H9 (cell line): ENCODE results near the gene IGF2BP3. TPM values are rescaled to one million over a fixed set of nuclear protein-coding genes. Genes with fewer than 3 reads are reported as not detected.

Experiments used
- DNase-seq: peaks from one replicate; pipeline ENCODE4 v3.0.0-alpha.2; 2017
- H2AFZ ChIP-seq: one replicate; pipeline ENCODE4 v1.6.1; 2013; ENCODE audit warnings: mild to moderate bottlenecking, low read length, control low read depth, moderate library complexity
- H2AK5ac ChIP-seq: 2 replicates; pipeline ENCODE4 v1.6.1; 2013; ENCODE audit warnings: low read length, control low read depth, mixed read lengths; ENCODE audit not compliant: insufficient read length
- H2BK120ac ChIP-seq: one replicate; pipeline ENCODE4 v1.6.1; 2013; ENCODE audit warnings: low read depth, mild to moderate bottlenecking, low read length, control low read depth, inconsistent platforms; ENCODE audit not compliant: poor library complexity, severe bottlenecking
- H2BK12ac ChIP-seq: 2 replicates; pipeline ENCODE4 v1.6.1; 2013; ENCODE audit warnings: low read length, control low read depth, mixed read lengths, low read depth; ENCODE audit not compliant: insufficient read length
- H2BK15ac ChIP-seq: 2 replicates; pipeline ENCODE4 v1.6.1; 2013; ENCODE audit warnings: low read depth, low read length, control low read depth
- H2BK20ac ChIP-seq: one replicate; pipeline ENCODE4 v1.6.1; 2013; ENCODE audit warnings: low read depth, mild to moderate bottlenecking, low read length, control low read depth, inconsistent platforms; ENCODE audit not compliant: poor library complexity, severe bottlenecking
- H2BK5ac ChIP-seq: 2 replicates; pipeline ENCODE4 v1.6.1; 2013; ENCODE audit warnings: low read length, control low read depth, mixed read lengths; ENCODE audit not compliant: insufficient read length
- H3K14ac ChIP-seq: 2 replicates; pipeline ENCODE4 v1.6.1; 2013; ENCODE audit warnings: low read length, control low read depth; ENCODE audit not compliant: insufficient read depth
- H3K18ac ChIP-seq: 2 replicates; pipeline ENCODE4 v1.6.1; 2013; ENCODE audit warnings: low read depth, mild to moderate bottlenecking, mixed read lengths, low read length, control low read depth; ENCODE audit not compliant: insufficient read length
- H3K23ac ChIP-seq: 2 replicates; pipeline ENCODE4 v1.6.1; 2013; ENCODE audit warnings: low read length, control low read depth, mixed read lengths, low read depth; ENCODE audit not compliant: insufficient read length
- H3K23me2 ChIP-seq: 2 replicates; pipeline ENCODE4 v1.6.1; 2013; ENCODE audit warnings: low read depth, mild to moderate bottlenecking, mixed read lengths, low read length, control low read depth; ENCODE audit not compliant: insufficient read length, poor library complexity, severe bottlenecking
- H3K27ac ChIP-seq: 2 replicates; pipeline ENCODE4 v1.5.1; 2013; ENCODE audit warnings: low read length, control low read depth, mixed read lengths, low read depth; ENCODE audit not compliant: insufficient read length
- H3K27me3 ChIP-seq: 2 replicates; pipeline ENCODE4 v1.6.1; 2013; ENCODE audit warnings: low read length, control low read depth, inconsistent platforms; ENCODE audit not compliant: insufficient read depth
- H3K4ac ChIP-seq: 2 replicates; pipeline ENCODE4 v1.6.1; 2013; ENCODE audit warnings: low read depth, mild to moderate bottlenecking, control low read depth, inconsistent platforms, low read length, moderate library complexity
- H3K4me1 ChIP-seq: 2 replicates; pipeline ENCODE4 v1.6.1; 2013; ENCODE audit warnings: low read length, control low read depth, inconsistent platforms; ENCODE audit not compliant: insufficient read depth
- H3K4me2 ChIP-seq: 2 replicates; pipeline ENCODE4 v1.6.1; 2013; ENCODE audit warnings: low read length, control low read depth, mixed read lengths; ENCODE audit not compliant: insufficient read length, insufficient read depth
- H3K56ac ChIP-seq: 2 replicates; pipeline ENCODE4 v1.6.1; 2013; ENCODE audit warnings: low read depth, mild to moderate bottlenecking, mixed read lengths, low read length, control low read depth; ENCODE audit not compliant: insufficient read length
- H3K79me1 ChIP-seq: 2 replicates; pipeline ENCODE4 v1.6.1; 2013; ENCODE audit warnings: low read depth, mild to moderate bottlenecking, moderate library complexity, low read length, control low read depth, inconsistent platforms; ENCODE audit not compliant: insufficient read depth, poor library complexity, severe bottlenecking
- H3K79me2 ChIP-seq: 2 replicates; pipeline ENCODE4 v1.6.1; 2013; ENCODE audit warnings: low read length, control low read depth, inconsistent platforms; ENCODE audit not compliant: insufficient read depth
- H3K9ac ChIP-seq: 2 replicates; pipeline ENCODE4 v1.6.1; 2013; ENCODE audit warnings: low read length, control low read depth, mixed read lengths; ENCODE audit not compliant: insufficient read length; ENCODE audit errors: extremely low read depth
- H3K9me3 ChIP-seq: one replicate; pipeline ENCODE4 v1.6.1; 2013; ENCODE audit warnings: low read depth, low read length, inconsistent platforms; ENCODE audit not compliant: control insufficient read depth
- H3T11ph ChIP-seq: one replicate; pipeline ENCODE4 v1.6.1; 2013; ENCODE audit warnings: mild to moderate bottlenecking, low read length, control low read depth, inconsistent platforms
- H4K20me1 ChIP-seq: one replicate; pipeline ENCODE4 v1.6.1; 2013; ENCODE audit not compliant: control insufficient read depth, insufficient read length, insufficient read depth
- H4K5ac ChIP-seq: 2 replicates; pipeline ENCODE4 v1.6.1; 2013; ENCODE audit warnings: low read depth, mild to moderate bottlenecking, mixed read lengths, low read length, control low read depth; ENCODE audit not compliant: insufficient read length
- H4K8ac ChIP-seq: replicated peaks from 2 replicates; pipeline ENCODE4 v1.6.1; 2013; ENCODE audit warnings: low read length, control low read depth, mixed read lengths, low read depth; ENCODE audit not compliant: insufficient read length
- H4K91ac ChIP-seq: 2 replicates; pipeline ENCODE4 v1.6.1; 2013; ENCODE audit warnings: low read depth, mild to moderate bottlenecking, moderate library complexity, mixed read lengths, low read length, control low read depth; ENCODE audit not compliant: insufficient read length
- H3K27ac Mint-ChIP-seq, 3 experiments: 2 replicates in 2 of 3; 3 replicates in 1 of 3; pipeline ENCODE4 v1.8.0; 2020 to 2021; ENCODE audit warnings: mixed read lengths in 3 of 3, mild to moderate bottlenecking in 1 of 3, moderate library complexity in 1 of 3
- H3K27me3 Mint-ChIP-seq: 2 replicates; pipeline ENCODE4 v1.8.0; 2021; ENCODE audit warnings: low read depth, mild to moderate bottlenecking, moderate library complexity, mixed read lengths
- H3K36me3 Mint-ChIP-seq, 3 experiments: 2 replicates in 2 of 3; 3 replicates in 1 of 3; pipeline ENCODE4 v1.8.0; 2020 to 2021; ENCODE audit warnings: low read depth in 3 of 3, mixed read lengths in 3 of 3; ENCODE audit not compliant: insufficient read depth in 1 of 3
- H3K4me1 Mint-ChIP-seq, 2 experiments: 2 replicates each; pipeline ENCODE4 v1.8.0; 2020; ENCODE audit warnings: mixed read lengths in 2 of 2
- H3K4me3 Mint-ChIP-seq, 2 experiments: 2 replicates in 1 of 2; 3 replicates in 1 of 2; pipeline ENCODE4 v1.8.0; 2020 to 2021; ENCODE audit warnings: mild to moderate bottlenecking in 2 of 2, mixed read lengths in 2 of 2, moderate library complexity in 1 of 2
- H3K9me3 Mint-ChIP-seq, 2 experiments: 2 replicates in 1 of 2; 3 replicates in 1 of 2; pipeline ENCODE4 v1.8.0; 2020; ENCODE audit warnings: mild to moderate bottlenecking in 2 of 2, mixed read lengths in 2 of 2, moderate library complexity in 1 of 2
- CTCF ChIP-seq: fragments of 200-600 bp; sonication (generic); conservative IDR thresholded peaks from 3 replicates; pipeline ENCODE4 v1.8.0; 2021; ENCODE audit warnings: antibody characterized with exemption, mild to moderate bottlenecking
- WGBS: extraction: QIAGEN DNeasy Blood & Tissue Kit; methylation state at CpG from one replicate; pipeline ENCODE4 v1.1.7; 2013; ENCODE audit warnings: missing lambda C conversion rate, low lambda C conversion rate, mixed read lengths; ENCODE audit not compliant: insufficient read length; ENCODE audit errors: extremely low coverage; 5-methylcytosine and 5-hydroxymethylcytosine counted together
- total RNA-seq: library from RNA; stranded (reverse); gene quantifications from 2 replicates; pipeline ENCODE4 v1.2.1, GENCODE V29; 2021

Gene IGF2BP3
- total RNA-seq, 1 experiment from 2014 or later = 197 TPM

GRCh38 chr7:23385140-23385539 lies 85.2 kb downstream of the IGF2BP3 start:
- Histone ChIP-seq H3K9me3 (no peaks in the 10 kb centered on the region), H3K23ac (no peak overlapping the region)
- no peak for DNase-seq

More at GRCh38 chr7:23385140-23385539, 85.2 kb downstream of the IGF2BP3 start:
- Histone ChIP-seq H2AFZ (no peak overlapping the region), H3K79me2 (peaks cover 6% of the 10 kb centered on the region; the same call in 1 of the 2 replicates), H3K18ac (no peak overlapping the region), H2BK20ac (no peak overlapping the region), H3K56ac (no peak overlapping the region), H2BK120ac (no peak overlapping the region), H3K4me1 (no peaks in the 10 kb centered on the region), H3T11ph (no peak overlapping the region), H4K8ac (no peak overlapping the region), H2BK15ac (no peak overlapping the region), H3K27ac (no peak overlapping the region), H2AK5ac (no peak overlapping the region), H4K91ac (no peak overlapping the region), H3K9ac (no peak overlapping the region), H3K27me3 (no peaks in the 10 kb centered on the region), H2BK12ac (no peak overlapping the region), H3K23me2 (no peaks in the 10 kb centered on the region), H3K14ac (no peak overlapping the region), H2BK5ac (no peak overlapping the region), H3K4ac (no peak overlapping the region), H3K4me2 (no peak overlapping the region), H4K20me1 (no peaks in the 10 kb centered on the region), H3K79me1 (peaks cover 15% of the 10 kb centered on the region), H4K5ac (no peak overlapping the region)
- H3K4me3 Mint-ChIP-seq = no peak overlapping the region
- H3K4me1 Mint-ChIP-seq = peaks cover 0 to 3% of the 10 kb centered on the region in 2 experiments; a peak in 1 of 4 replicates
- H3K36me3 Mint-ChIP-seq = peaks cover 29 to 78% (median 74%) of the 10 kb centered on the region in 3 experiments
- H3K27me3 Mint-ChIP-seq = no peaks in the 10 kb centered on the region
- peak overlapping the region in 2 of 3 experiments; percentile 45 to 79; a peak in 3 of 7 replicates for H3K27ac Mint-ChIP-seq
- no peak for TF ChIP-seq CTCF
- WGBS = no CpG with 5 or more reads among the region's 1 CpG
- no peaks in the 10 kb centered on the region for H3K9me3 Mint-ChIP-seq
